G401.6 (cell line): ENCODE measurements around the gene DROSHA.
"Not testable (repeated sequence)": the region's sequence is repeated elsewhere in the genome, so short reads cannot be mapped to it uniquely, and the experiment has no call there.

Experiments
- FAIRE-seq: peaks from 2 replicates; lab custom pipeline; 2012; peaks lifted over from hg19 to GRCh38; lab: Jason Lieb, UNC

Gene DROSHA

GRCh38 chr5:31378838-31379237 is 153.1 kb downstream of the DROSHA start:
- FAIRE-seq = no peak

GRCh38 chr5:31378136-31378535 is 153.8 kb downstream of the DROSHA start:
- no peak for FAIRE-seq

- FAIRE-seq = no peak
These were observed 154.5 kb downstream of the DROSHA start for GRCh38 chr5:31377274-31377946.

GRCh38 chr5:31375999-31376720 is 155.7 kb downstream of the DROSHA start:
- FAIRE-seq = no peak

GRCh38 chr5:31372124-31372523 is 159.8 kb downstream of the DROSHA start:
- FAIRE-seq = no peak

GRCh38 chr5:31366941-31367340 is 165.0 kb downstream of the DROSHA start:
- no peak for FAIRE-seq

GRCh38 chr5:31365776-31366175 is 166.1 kb downstream of the DROSHA start:
- FAIRE-seq = no peak

GRCh38 chr5:31364881-31365636 is 166.8 kb downstream of the DROSHA start:
- no peak for FAIRE-seq

- FAIRE-seq = no peak
These were observed 168.8 kb downstream of the DROSHA start for GRCh38 chr5:31362931-31363568.

GRCh38 chr5:31362529-31362900 is 169.4 kb downstream of the DROSHA start:
- FAIRE-seq = no peak

GRCh38 chr5:31361704-31362528 is 170.0 kb downstream of the DROSHA start:
- not testable (repeated sequence) for FAIRE-seq

- no peak for FAIRE-seq
These were observed 170.7 kb downstream of the DROSHA start for GRCh38 chr5:31361234-31361633.

- FAIRE-seq = no peak
These were observed 172.1 kb downstream of the DROSHA start for GRCh38 chr5:31359839-31360238.

- FAIRE-seq = no peak
These were observed 174.9 kb downstream of the DROSHA start for GRCh38 chr5:31357038-31357437.

- FAIRE-seq = no peak
These were observed 176.6 kb downstream of the DROSHA start for GRCh38 chr5:31355337-31355736.
